Activated CD4-positive, alpha-beta T cell treated with anti-CD3 and anti-CD28 coated beads for 24 hours (primary cell): ENCODE data around the gene UBE3C.

Experiments used
- DNase-seq, 2 donors: peaks; one replicate each; pipeline ENCODE4 v3.0.0-alpha.2; 2020; ENCODE audit warnings: low read depth in 2 of 2

UBE3C gene

DNA sequence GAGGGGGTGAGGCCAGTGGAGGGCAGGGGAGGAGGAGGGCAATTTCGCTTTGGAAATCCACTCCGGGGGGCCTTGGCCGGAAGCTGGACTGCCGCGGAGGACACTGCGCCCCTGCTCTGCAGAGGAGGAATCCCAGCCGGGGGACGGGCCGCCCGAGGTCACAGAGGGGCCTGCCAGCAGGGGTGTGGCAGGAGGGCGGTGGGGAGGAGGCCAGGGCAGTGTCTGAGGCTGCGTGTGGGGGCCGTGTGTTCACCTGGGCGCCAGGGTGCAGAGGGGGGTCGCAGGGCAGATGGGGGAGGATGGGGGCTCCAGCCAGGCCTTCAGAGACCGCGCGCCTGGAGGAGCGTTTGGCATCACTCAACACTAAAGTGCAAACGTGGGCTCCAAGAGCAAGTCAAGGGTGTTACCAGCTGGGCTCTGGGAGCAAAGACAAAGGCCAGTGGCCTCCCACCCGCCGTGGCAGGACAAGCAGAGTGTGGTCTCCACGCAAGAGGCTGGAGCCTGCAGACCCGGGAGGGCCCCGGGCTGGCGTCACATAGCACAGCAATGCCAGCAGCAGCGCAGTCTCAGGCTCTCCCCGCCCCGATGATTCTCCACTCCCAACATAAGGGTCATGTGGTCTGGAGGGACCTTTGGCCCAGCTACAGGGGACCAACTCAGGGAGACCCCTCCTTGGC is 152.8 kb downstream of the UBE3C start:
- DNase-seq = no peak

DNA sequence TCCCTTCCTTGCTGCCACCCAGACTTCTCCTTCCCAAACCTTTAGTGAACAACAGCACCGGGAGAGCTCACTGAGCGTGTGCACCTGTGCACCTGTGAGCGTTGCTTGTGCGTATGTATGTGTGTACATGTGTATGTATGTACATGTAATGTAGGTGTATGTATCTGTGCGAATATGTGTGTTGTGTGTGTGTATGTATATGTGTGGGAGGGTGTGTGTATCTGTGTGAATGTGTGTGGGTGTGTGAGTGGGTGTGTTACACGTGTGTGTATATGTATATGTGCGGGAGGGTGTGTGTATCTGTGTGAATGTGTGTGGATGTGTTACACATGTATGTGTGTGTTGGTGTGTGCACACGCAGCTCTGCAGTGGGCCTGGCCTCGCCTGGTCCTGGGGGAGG is 153.5 kb downstream of the UBE3C start:
- no peak for DNase-seq

DNA sequence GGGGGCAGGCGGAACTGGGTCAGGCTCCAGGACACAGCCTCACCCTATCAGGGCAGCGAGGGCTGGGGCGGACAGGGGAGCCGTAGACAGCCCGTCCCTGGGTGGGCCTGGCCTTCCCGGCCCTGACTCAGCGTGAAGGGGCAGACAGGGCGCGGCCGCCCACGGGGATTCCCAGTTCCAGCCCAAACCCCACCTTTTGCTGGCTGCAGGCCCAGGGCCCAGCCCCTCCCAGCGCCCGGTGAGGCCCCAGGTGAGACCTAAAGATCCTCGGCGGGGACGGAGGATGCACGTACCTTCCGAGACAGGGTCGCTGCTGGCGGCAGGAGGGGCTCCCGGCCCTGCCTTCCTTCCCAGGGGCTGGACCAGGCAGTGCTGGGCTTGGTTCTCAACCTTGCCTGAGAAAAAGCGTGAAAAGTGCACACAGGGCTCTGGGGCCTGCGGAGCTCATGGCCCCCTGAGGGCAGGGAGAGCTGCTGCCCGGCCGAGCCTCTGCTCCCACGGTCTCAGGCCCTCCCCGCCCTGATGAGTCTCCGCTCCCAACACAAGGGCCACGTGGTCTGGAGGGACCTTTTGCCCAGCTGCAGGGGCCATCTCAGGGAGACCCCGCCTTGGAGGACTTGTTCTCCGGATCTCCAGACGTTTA is 154.2 kb downstream of the UBE3C start:
- no peak for DNase-seq

DNA sequence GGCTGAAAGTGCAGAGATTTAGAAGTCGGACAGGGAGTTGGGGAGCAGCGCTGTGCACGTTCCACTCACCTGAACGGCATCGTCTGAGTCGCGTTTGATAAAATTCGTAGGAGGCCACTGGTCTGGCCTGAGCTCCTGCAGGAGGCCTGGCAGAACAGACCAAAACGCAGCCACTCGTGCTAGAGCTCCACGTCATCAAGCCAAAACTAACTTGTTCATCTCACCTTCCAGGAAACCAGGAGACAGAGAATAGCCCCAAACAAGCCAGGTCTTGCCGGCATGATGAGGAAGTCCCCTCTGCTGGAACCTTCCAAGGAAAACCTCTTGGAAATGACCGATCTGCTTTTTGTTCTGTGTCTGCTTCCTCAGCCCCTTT is 154.7 kb downstream of the UBE3C start:
- no peak for DNase-seq

DNA sequence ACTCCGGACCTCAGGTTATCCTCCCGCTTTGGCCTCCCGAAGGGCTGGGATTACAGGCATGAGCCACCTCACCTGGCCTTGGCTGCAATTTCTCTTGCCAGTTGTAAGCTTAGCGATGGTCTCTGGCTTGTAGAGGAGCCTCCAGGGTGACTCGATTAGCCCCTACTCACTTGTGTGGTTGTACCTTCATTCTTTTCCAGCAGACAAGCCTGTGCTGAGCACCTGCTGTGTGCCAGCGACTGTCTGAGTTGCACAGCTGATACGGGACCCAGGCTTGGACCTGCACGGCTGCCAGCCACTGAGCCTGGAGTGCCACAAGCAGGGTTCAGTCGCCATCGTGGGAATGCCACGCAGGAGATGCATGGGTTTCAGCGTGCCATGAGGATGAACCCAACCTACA is 156.0 kb downstream of the UBE3C start:
- no peak for DNase-seq

DNA sequence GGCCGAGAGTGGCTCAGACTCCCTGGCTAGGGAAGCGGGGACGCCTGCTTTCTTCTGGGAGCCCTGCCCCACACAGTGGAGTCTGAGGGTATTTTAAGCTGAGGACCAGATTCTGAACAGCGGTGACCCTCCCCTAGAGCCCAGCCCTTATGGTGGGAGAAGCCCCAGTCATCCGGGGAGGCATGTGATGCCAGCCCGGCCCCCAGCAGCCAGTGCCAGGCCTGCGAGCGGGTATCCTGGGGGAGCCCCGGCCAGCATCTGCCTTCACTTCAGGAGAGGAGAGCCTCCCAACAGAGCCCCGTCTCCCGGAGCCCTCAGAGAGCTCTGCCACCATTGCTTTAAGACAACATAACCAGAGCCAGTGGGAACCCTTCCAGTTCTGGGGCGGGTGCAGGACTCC is 156.6 kb downstream of the UBE3C start:
- no peak for DNase-seq

DNA sequence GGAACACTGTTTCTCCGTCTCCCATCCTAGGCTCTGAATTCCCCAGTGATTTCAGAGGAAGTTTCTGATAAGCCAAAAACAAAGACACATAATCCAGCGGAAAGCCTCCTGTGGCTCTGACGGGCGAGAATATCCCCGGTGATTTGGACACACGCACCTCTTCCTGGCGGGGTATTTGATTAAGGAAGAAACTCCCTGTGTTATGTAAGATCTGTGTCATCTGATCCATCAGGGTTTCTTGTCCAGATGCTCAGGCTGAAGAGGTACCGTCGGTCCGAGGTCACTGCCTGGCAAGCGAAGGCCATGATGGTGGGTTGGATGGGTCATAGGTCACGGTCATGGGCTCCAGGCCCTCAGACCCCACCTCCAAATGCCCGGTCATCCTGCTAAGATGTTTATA is 158.5 kb downstream of the UBE3C start:
- no peak for DNase-seq

DNA sequence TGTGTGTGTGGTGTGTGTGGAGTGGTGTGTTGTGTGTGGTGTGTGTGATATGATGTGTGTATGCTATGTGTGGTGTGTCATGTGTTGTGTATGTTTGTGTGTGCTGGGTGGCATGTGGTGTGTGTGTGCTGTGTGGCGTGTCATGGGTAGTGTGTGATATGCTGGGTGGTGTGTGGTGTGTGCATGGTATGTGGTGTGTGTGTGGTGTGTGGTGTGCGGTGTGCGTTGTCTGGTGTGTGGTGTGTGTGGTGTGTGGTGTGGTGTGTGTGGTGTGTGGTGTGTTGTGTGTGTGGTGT is 160.5 kb downstream of the UBE3C start:
- DNase-seq = no peak

DNA sequence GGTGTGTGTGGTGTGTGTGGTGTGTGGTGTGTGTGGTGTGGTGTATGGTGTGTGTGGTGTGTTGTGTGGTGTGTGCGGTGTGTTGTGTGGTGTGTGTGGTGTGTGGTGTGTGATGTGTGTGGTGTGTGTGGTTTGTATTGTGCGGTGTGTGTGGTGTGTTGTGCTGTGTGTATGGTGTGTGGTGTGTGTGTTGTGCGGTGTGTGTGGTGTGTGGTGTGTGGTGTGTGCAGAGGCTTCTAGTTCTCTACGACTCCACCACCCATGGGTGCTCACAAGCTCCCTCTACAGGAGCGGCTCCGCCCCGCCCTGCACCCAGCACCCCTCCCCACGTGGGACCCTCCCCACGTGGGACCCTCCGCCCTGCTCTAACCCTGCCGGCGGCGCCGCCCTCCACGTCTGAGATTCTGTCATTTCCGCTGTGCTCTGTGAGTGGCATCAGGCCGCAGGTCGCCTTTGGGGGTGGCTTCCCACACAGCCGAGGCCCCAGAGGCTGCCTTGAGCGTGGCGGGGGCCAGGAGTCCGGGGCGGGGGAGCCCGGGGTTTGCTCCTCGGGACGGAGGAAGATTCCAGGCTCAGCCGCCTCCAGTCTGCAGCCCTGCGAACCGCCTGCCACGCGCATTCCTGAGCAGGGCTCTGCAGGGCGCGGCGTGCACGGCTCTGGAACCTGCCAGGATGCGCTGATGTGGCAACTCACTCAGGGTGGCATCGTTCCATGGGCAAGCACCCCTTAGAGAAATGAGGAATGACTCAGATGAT is 161.1 kb downstream of the UBE3C start:
- no peak for DNase-seq

DNA sequence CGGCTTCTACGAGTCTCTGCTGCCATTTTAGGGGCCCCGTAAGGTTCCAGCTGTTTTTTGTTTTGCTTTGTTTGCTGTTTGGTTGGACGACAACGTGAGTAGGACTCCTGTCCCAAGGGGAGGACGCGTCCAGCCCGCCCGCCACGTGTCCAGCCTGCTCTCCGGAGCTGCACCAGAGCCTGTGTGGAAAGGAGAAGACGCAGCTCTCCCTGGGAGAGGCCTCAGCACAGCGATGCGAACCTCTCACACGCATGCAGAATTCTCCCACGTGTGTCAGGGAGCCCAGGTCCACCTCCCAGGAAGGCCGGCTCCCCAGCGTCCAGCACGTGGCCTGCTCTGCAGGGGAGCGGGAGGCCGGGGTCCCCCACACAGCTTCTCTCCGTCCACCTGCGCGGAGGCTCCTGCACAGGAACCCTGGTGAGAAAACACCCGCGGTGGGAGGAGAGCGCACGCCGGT is 161.7 kb downstream of the UBE3C start:
- DNase-seq = no peak

DNA sequence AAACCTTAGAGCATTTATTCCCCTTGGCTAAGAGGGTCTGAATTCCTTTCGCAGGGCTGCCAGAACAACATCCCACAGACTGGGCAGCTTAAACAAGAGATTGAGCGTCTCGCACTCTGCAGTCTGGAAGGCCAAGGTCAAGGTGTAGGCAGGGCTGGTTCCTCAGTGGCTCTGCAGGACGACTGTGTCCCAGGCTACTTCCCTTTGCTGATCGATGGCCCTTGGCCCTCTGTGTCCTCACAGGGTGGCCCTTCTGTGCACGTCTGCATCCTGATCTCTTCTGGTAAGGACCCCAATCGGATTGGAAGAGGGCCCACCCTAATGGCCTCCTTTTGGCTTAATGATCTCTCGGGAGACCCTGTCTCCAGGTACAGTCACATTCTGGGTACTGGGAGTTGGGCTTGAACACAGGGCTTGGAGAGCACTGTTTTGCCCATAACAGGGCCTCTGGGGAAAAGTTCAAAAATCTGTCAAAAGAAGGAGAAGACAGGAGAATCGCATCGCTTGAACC is 162.9 kb downstream of the UBE3C start:
- no peak for DNase-seq

DNA sequence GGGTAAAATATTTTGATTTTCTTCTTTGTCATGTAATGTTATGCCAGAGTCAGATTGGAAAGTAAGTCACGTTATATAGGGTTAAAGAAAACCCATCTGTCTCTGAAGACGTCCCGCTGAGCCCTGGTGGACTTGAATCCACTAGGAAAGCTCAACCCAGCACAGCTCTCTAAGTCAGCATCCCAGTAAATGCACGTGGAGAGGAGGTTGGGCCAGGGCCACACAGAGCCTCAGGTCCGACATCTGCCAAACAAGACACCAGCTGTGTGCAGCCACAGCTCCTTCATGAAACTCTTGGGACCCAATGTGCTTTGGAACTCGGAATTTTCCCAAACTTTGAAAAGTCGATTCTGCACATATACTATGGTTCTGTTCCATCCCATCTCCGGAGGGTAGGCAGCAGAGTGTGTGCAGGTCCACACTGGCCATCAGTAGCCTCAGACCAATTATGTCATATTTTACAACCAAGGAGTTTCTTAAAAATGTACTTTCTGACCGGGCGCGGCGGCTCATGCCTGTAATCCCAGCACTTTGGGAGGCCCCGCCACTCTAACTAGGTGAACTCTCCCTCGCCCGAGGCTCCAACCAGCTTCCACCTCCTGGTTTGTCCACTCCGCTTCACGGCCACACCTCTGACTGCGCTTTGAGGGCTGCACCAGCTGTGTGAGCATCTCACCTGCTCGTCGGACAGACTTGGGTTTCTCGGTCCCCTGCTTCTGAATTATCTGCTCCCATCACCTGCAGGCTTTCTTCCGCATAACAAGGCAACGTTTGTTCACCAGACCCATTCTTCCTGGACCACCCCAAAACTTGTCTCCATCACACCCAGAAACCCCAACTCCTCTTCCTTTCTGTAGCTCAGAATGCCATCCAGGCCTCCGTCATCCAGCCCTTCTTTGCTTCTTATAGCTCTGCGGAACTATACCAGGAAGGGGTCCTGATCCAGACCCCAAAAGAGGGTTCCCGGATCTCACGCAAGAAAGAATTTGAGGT is 168.4 kb downstream of the UBE3C start:
- DNase-seq = no peak

DNA sequence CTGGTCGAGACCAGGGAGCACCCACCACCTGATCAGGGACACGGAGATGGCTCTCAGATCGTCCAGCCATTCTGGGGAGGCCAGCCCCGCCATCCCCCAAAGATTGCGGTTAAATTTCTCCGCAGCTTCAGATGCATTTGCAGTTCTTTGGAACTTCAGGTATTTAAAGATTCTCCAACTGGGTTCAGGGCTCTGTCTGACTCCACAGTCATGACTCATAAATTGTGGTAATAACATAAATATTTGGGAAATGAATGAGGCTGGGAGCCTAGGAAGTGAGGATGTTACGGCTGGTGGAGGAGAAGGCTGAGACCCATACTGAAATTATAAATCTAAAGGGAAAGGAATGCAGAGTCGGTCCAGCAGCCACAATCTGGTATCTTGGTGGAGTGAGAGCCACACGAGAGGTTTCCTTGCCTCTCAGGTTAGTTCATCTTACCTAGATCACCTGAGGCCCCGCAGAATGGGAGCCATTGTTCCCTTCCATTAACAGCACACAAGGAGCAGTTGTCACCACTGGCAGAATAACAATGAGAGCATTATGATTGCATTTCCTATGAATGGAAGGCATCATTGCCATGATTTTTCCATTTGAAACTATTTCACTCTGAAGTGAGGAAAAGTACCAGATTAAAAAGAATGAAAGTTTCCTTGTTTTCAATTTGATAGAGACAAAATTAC is 171.4 kb downstream of the UBE3C start:
- DNase-seq = no peak

DNA sequence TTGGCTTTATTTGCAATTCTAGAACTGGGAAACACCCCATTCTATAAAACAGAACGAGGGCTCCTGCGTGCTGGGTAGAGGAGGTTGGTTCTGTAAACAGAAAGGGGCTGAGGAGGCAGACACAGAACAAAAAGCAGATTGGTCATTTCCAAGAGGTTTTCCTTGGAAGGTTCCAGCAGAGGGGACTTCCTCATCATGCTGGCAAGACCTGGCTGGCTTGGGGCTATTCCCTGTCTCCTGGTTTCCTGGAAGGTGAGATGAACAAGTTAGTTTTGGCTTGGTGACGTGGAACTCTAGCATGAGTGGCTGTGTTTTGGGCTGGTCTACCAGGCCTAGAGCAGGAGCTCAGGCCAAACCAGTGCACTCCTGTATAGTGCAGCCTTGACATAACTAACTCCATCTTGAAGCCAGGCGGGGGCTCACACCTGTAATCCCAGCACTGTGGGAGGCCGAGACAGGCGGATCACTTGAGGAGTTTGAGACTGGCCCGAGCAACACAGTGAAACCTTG is 172.0 kb downstream of the UBE3C start:
- no peak for DNase-seq

DNA sequence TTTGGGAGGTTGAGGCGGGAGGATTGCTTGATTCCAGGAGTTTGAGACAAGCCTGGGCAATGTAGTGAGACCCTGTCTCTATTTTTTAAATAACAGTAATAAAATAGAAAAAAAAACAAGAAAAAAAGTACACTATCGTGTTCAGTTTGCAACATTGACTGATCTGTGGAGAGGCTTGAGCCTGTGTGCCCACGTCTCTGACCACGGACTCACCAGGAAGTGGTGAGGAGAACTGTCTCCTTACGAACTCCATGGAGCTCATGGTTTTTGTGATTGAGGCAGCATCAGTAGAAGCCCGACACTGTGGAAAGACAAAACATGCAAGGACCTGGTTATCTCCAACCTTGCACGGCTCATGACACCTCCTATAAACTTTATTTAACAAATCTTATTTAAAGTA is 174.2 kb downstream of the UBE3C start:
- DNase-seq = no peak

DNA sequence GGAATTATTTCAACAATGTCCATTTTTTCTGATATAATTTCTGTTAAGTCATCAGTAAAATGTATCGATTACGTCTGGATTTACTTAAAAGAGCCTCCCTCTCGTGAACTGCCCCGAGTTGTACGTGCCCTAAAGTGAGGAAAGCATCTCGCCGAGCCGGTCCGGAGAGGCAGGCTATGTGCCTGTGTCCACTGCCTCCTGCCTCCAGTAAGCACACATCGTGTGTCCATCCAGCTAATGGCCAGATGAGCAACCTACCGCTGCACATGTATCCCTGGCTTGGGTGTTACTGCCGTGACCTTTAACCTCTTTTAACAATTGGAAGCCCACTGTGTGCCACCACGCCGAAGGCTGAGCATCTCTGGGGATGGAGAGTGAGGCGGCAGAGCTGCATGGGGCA is 174.9 kb downstream of the UBE3C start:
- DNase-seq = no peak

DNA sequence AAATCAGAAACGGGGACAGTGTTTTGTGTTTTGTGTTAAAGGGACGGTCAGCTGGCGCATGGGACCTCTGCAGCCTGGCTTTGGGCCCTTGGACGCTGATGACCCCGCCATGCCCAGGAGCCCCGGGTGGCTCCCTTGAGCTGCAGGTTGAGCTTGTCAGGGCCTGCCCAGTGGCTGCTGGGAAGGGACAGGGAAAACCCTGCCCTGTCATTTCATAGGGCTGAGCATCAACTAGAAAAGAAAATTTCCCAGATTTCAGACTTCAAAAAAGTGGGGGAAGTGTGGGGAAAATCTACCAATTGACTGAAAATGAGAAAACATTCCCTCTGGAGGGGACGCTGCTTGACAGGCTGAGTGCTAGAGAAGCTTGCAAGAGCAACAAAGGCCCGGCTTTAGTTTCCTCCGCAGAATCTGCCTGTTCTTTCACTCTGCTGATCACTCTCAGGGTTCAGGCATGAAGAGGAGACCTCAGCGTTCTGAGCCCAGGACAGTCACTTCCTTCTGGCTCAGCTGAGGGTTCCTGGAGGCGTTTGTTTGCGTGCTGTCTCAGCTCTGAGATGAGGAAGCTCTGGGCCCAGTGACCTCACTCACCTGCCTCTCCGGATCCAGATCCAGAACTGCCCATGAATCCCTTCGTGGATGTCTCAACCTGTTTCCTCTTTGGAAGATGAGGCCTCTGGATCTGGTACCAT is 179.4 kb downstream of the UBE3C start:
- no peak for DNase-seq
